ENCODE measurements around the gene UIMC1.

- TF ChIP-seq CTCF (IDR thresholded peaks at IDR 0.05): no peak
- no peak for TF ChIP-seq POLR2A (IDR thresholded peaks at IDR 0.05)
Observed at GRCh38 chr5:176906126-176906525, 100.5 kb downstream of the UIMC1 start.
